Measurements from ENCODE around the gene ZNF791. TPM values are rescaled to one million over a fixed set of nuclear protein-coding genes. Genes with fewer than 3 reads are reported as not detected.

The ZNF791 gene
- total and polyA plus RNA-seq, 2 donors from 2014 or later: 6.5 to 34.7 TPM

GRCh38 chr19:12567951-12568350, 42.8 kb upstream of the ZNF791 start:
- no peaks in the 10 kb centered on the region for H3K27me3 ChIP-seq (ENCODE audit: control insufficient read depth, insufficient read depth, low read length)
- no peaks in the 10 kb centered on the region for H3K36me3 ChIP-seq (ENCODE audit: control insufficient read depth in 2 of 3, insufficient read depth in 3 of 3, low read length in 3 of 3)
- no peak overlapping the region for H3K27ac ChIP-seq (ENCODE audit: low read depth in 2 of 2, low read length in 2 of 2)
- H3K4me1 ChIP-seq (ENCODE audit: control insufficient read depth in 2 of 3, insufficient read depth in 2 of 3, low read depth in 1 of 3, low read length in 3 of 3): no peaks in the 10 kb centered on the region
- intact Hi-C loops (cut with DNase I): no loop called here
- no peak overlapping the region for H3K9ac ChIP-seq (ENCODE audit: low read length in 3 of 3)
- FAIRE-seq (no peak), DNase-seq (no peak)
- no peak overlapping the region for H3K4me3 ChIP-seq (ENCODE audit: low read length in 3 of 3)
- no peak for TF ChIP-seq CTCF (IDR thresholded peaks at IDR 0.05; ENCODE audit: borderline replicate concordance, extremely low read depth, insufficient read depth)
- no peaks in the 10 kb centered on the region for H3K9me3 ChIP-seq (ENCODE audit: control insufficient read depth in 2 of 3, insufficient read depth in 1 of 3, low read length in 3 of 3)

- FAIRE-seq (no peak), DNase-seq (no peak)
- no peak overlapping the region for H3K9ac ChIP-seq (ENCODE audit: low read length in 3 of 3)
- H3K4me3 ChIP-seq (ENCODE audit: low read length in 3 of 3): no peak overlapping the region
- no peak overlapping the region for H3K27ac ChIP-seq (ENCODE audit: low read depth in 2 of 2, low read length in 2 of 2)
- TF ChIP-seq CTCF (IDR thresholded peaks at IDR 0.05; ENCODE audit: borderline replicate concordance, extremely low read depth, insufficient read depth): no peak
- H3K4me1 ChIP-seq (ENCODE audit: control insufficient read depth in 2 of 3, insufficient read depth in 2 of 3, low read depth in 1 of 3, low read length in 3 of 3): no peaks in the 10 kb centered on the region
- H3K36me3 ChIP-seq (ENCODE audit: control insufficient read depth in 2 of 3, insufficient read depth in 3 of 3, low read length in 3 of 3): peaks cover 0 to 5% (median 3%) of the 10 kb centered on the region in 3 donors
- no peaks in the 10 kb centered on the region for H3K9me3 ChIP-seq (ENCODE audit: control insufficient read depth in 2 of 3, insufficient read depth in 1 of 3, low read length in 3 of 3)
- intact Hi-C loops (cut with DNase I): no loop called here
- H3K27me3 ChIP-seq (ENCODE audit: control insufficient read depth, insufficient read depth, low read length): no peaks in the 10 kb centered on the region
Observed at GRCh38 chr19:12574036-12574435, 36.7 kb upstream of the ZNF791 start.

- peaks cover 11 to 21% (median 18%) of the 10 kb centered on the region in 3 donors for H3K36me3 ChIP-seq (ENCODE audit: control insufficient read depth in 2 of 3, insufficient read depth in 3 of 3, low read length in 3 of 3)
- DNase-seq (no peak), FAIRE-seq (no peak)
- intact Hi-C loops (cut with DNase I): no loop called here
- H3K9me3 ChIP-seq (ENCODE audit: control insufficient read depth in 2 of 3, insufficient read depth in 1 of 3, low read length in 3 of 3): peaks cover 2 to 14% (median 5%) of the 10 kb centered on the region in 3 donors
- no peak for TF ChIP-seq CTCF (IDR thresholded peaks at IDR 0.05; ENCODE audit: borderline replicate concordance, extremely low read depth, insufficient read depth)
- no peak overlapping the region for H3K27ac ChIP-seq (ENCODE audit: low read depth in 2 of 2, low read length in 2 of 2)
- no peak overlapping the region for H3K4me3 ChIP-seq (ENCODE audit: low read length in 3 of 3)
- H3K9ac ChIP-seq (ENCODE audit: low read length in 3 of 3): no peak overlapping the region
- no peaks in the 10 kb centered on the region for H3K27me3 ChIP-seq (ENCODE audit: control insufficient read depth, insufficient read depth, low read length)
- H3K4me1 ChIP-seq (ENCODE audit: control insufficient read depth in 2 of 3, insufficient read depth in 2 of 3, low read depth in 1 of 3, low read length in 3 of 3): no peaks in the 10 kb centered on the region
Observed at GRCh38 chr19:12578641-12579040, 32.1 kb upstream of the ZNF791 start.

GRCh38 chr19:12580180-12580694, 30.5 kb upstream of the ZNF791 start:
- Histone ChIP-seq H3K9me3 (ENCODE audit: control insufficient read depth in 2 of 3, insufficient read depth in 1 of 3, low read length in 3 of 3) (peaks cover 2 to 14% (median 5%) of the 10 kb centered on the region in 3 donors), H3K27me3 (ENCODE audit: control insufficient read depth, insufficient read depth, low read length) (no peaks in the 10 kb centered on the region), H3K4me3 (ENCODE audit: low read length in 3 of 3) (no peak overlapping the region), H3K9ac (ENCODE audit: low read length in 3 of 3) (no peak overlapping the region), H3K27ac (ENCODE audit: low read depth in 2 of 2, low read length in 2 of 2) (no peak overlapping the region), H3K4me1 (ENCODE audit: control insufficient read depth in 2 of 3, insufficient read depth in 2 of 3, low read depth in 1 of 3, low read length in 3 of 3) (no peaks in the 10 kb centered on the region), H3K36me3 (ENCODE audit: control insufficient read depth in 2 of 3, insufficient read depth in 3 of 3, low read length in 3 of 3) (peaks cover 11 to 21% (median 18%) of the 10 kb centered on the region in 3 donors)
- TF ChIP-seq CTCF (IDR thresholded peaks at IDR 0.05; ENCODE audit: borderline replicate concordance, extremely low read depth, insufficient read depth): no peak
- no peak for DNase-seq
- FAIRE-seq: no peak
- intact Hi-C loops (cut with DNase I): no loop called here

All from kidney (tissue), 14 donors.